ENCODE data around the gene ASB5. TPM values are rescaled to one million over a fixed set of nuclear protein-coding genes. Genes with fewer than 3 reads are reported as not detected.

ASB5 gene
- polyA plus RNA-seq, 3 donors = not detected

- no peaks in the 10 kb centered on the region for H3K4me1 Mint-ChIP-seq
- intact Hi-C loops (cut with micrococcal nuclease) = no loop called here
- Histone ChIP-seq H3K36me3 (replicated peaks in 1 of 2; ENCODE audit: control insufficient read depth in 1 of 2, insufficient read depth in 2 of 2, low read length in 2 of 2) (no peaks in the 10 kb centered on the region), H3K27me3 (ENCODE audit: control insufficient read depth in 2 of 2, insufficient read depth in 2 of 2, low read length in 2 of 2) (no peaks in the 10 kb centered on the region), H3K4me1 (ENCODE audit: control insufficient read depth in 1 of 2, insufficient read depth in 2 of 2, low read length in 2 of 2) (no peaks in the 10 kb centered on the region), H3K4me3 (replicated peaks in 1 of 3; ENCODE audit: low read depth in 2 of 3, low read length in 3 of 3) (no peak overlapping the region), H3K9ac (ENCODE audit: insufficient read depth, low read length, poor library complexity, severe bottlenecking) (no peak overlapping the region), H3K9me3 (replicated peaks in 1 of 2; ENCODE audit: control insufficient read depth in 1 of 2, insufficient read depth in 1 of 2, low read length in 2 of 2) (no peaks in the 10 kb centered on the region), H3K4me2 (replicated peaks; ENCODE audit: extremely low read depth, low read length, poor library complexity, severe bottlenecking) (no peak overlapping the region), H3K27ac (ENCODE audit: low read depth in 1 of 2, low read length in 2 of 2) (no peak overlapping the region), H3K79me2 (ENCODE audit: insufficient read depth, low read length) (no peaks in the 10 kb centered on the region), H4K20me1 (ENCODE audit: insufficient read depth, low read length) (no peaks in the 10 kb centered on the region), H2AFZ (ENCODE audit: insufficient read depth, low read depth, low read length, poor library complexity, severe bottlenecking) (no peak overlapping the region)
- H3K27ac Mint-ChIP-seq = no peak overlapping the region
- no peaks in the 10 kb centered on the region for H3K36me3 Mint-ChIP-seq
- peaks cover 0 to 6% (median 0%) of the 10 kb centered on the region in 7 donors for H3K9me3 Mint-ChIP-seq
- no peak for DNase-seq
- WGBS (ENCODE audit: insufficient coverage) = no CpG with 5 or more reads among the region's 2 CpGs
- TF ChIP-seq CTCF (IDR thresholded peaks at IDR 0.05) = no peak
- peaks cover 0 to 8% (median 3%) of the 10 kb centered on the region in 3 donors for H3K27me3 Mint-ChIP-seq (ENCODE audit: low read depth in 3 of 3)
- H3K4me3 Mint-ChIP-seq = no peak overlapping the region
These were observed 33.6 kb upstream of the ASB5 start for GRCh38 chr4:176302283-176303275.

DNA sequence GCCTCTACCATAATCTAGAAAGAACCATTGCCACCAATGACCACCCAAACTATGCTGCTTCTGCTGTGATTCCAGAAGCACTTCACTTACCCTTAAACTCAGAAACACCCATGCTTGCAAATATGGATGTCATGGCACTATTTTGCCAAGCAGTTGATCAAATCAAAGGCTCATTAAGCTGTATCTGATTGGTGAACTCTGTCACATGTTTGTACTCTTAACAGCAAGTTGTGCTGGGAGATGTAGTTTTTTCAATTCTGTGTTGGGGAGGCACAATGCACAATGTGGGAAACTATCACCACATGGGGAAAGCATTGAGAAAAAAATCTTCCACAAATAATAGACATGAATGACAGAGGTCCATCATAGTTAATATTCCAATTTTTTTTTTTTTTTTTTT, 31.5 kb upstream of the ASB5 start:
- no peak overlapping the region for H3K27ac Mint-ChIP-seq
- H3K9ac ChIP-seq (ENCODE audit: insufficient read depth, low read length, poor library complexity, severe bottlenecking) = no peak overlapping the region
- no peak for DNase-seq
- H3K36me3 ChIP-seq (replicated peaks in 1 of 2; ENCODE audit: control insufficient read depth in 1 of 2, insufficient read depth in 2 of 2, low read length in 2 of 2) = no peaks in the 10 kb centered on the region
- no peak overlapping the region for H3K4me2 ChIP-seq (replicated peaks; ENCODE audit: extremely low read depth, low read length, poor library complexity, severe bottlenecking)
- H2AFZ ChIP-seq (ENCODE audit: insufficient read depth, low read depth, low read length, poor library complexity, severe bottlenecking) = no peak overlapping the region
- H3K4me3 Mint-ChIP-seq = no peak overlapping the region
- peaks cover 0 to 4% (median 3%) of the 10 kb centered on the region in 3 donors for H3K27me3 Mint-ChIP-seq (ENCODE audit: low read depth in 3 of 3)
- H3K9me3 Mint-ChIP-seq = peaks cover 0 to 3% (median 0%) of the 10 kb centered on the region in 7 donors
- no peaks in the 10 kb centered on the region for H3K79me2 ChIP-seq (ENCODE audit: insufficient read depth, low read length)
- H3K27ac ChIP-seq (ENCODE audit: low read depth in 1 of 2, low read length in 2 of 2) = no peak overlapping the region
- H4K20me1 ChIP-seq (ENCODE audit: insufficient read depth, low read length) = no peaks in the 10 kb centered on the region
- no peak for TF ChIP-seq CTCF (IDR thresholded peaks at IDR 0.05)
- no peaks in the 10 kb centered on the region for H3K27me3 ChIP-seq (ENCODE audit: control insufficient read depth in 2 of 2, insufficient read depth in 2 of 2, low read length in 2 of 2)
- H3K4me1 ChIP-seq (ENCODE audit: control insufficient read depth in 1 of 2, insufficient read depth in 2 of 2, low read length in 2 of 2) = no peaks in the 10 kb centered on the region
- no peaks in the 10 kb centered on the region for H3K36me3 Mint-ChIP-seq
- H3K4me3 ChIP-seq (replicated peaks in 1 of 3; ENCODE audit: low read depth in 2 of 3, low read length in 3 of 3) = no peak overlapping the region
- no peaks in the 10 kb centered on the region for H3K9me3 ChIP-seq (replicated peaks in 1 of 2; ENCODE audit: control insufficient read depth in 1 of 2, insufficient read depth in 1 of 2, low read length in 2 of 2)
- no peaks in the 10 kb centered on the region for H3K4me1 Mint-ChIP-seq
- intact Hi-C loops (cut with micrococcal nuclease) = no loop called here

Measured in CD14-positive monocyte (primary cell).